Trophoblast cell (in vitro differentiated cells and primary cell): ENCODE measurements around the gene NAXD.

ENCODE experiments used
- DNase-seq, 2 donors: peaks; one replicate each; pipeline ENCODE4 v3.0.0-alpha.2; 2016
- H2AFZ ChIP-seq: 2 replicates; pipeline ENCODE4 v1.6.1; 2013; ENCODE audit warnings: low read length, moderate library complexity, mild to moderate bottlenecking; ENCODE audit not compliant: insufficient read depth, poor library complexity
- H2AK5ac ChIP-seq: 2 replicates; pipeline ENCODE4 v1.6.1; 2013; ENCODE audit warnings: mild to moderate bottlenecking, low read length
- H2BK120ac ChIP-seq: 2 replicates; pipeline ENCODE4 v1.6.1; 2013; ENCODE audit warnings: low read length, mild to moderate bottlenecking, moderate library complexity; ENCODE audit not compliant: insufficient read depth, poor library complexity
- H2BK12ac ChIP-seq: 2 replicates; pipeline ENCODE4 v1.6.1; 2013; ENCODE audit warnings: mild to moderate bottlenecking, low read length, moderate library complexity
- H2BK5ac ChIP-seq: 2 replicates; pipeline ENCODE4 v1.6.1; 2013; ENCODE audit warnings: low read length, low read depth, moderate library complexity, mild to moderate bottlenecking; ENCODE audit not compliant: poor library complexity
- H3K14ac ChIP-seq: 2 replicates; pipeline ENCODE4 v1.6.1; 2013; ENCODE audit warnings: mild to moderate bottlenecking, low read length
- H3K18ac ChIP-seq: 2 replicates; pipeline ENCODE4 v1.6.1; 2013; ENCODE audit warnings: mild to moderate bottlenecking, low read length
- H3K23ac ChIP-seq: 2 replicates; pipeline ENCODE4 v1.6.1; 2013; ENCODE audit warnings: low read length
- H3K27ac ChIP-seq: 2 replicates; pipeline ENCODE4 v1.5.1; 2013; ENCODE audit warnings: low read depth, mild to moderate bottlenecking, inconsistent platforms, low read length, moderate library complexity
- H3K27me3 ChIP-seq: 2 replicates; pipeline ENCODE4 v1.6.1; 2013; ENCODE audit warnings: inconsistent platforms, mild to moderate bottlenecking, low read length, moderate library complexity; ENCODE audit not compliant: insufficient read depth
- H3K36me3 ChIP-seq, 2 experiments: 1 replicate in 1 of 2; 2 replicates in 1 of 2; pipeline ENCODE4 v1.6.1; 2013; ENCODE audit warnings: low read length in 2 of 2, mild to moderate bottlenecking in 2 of 2, moderate library complexity in 1 of 2; ENCODE audit not compliant: insufficient read depth in 2 of 2, control insufficient read depth in 1 of 2
- H3K4ac ChIP-seq: 2 replicates; pipeline ENCODE4 v1.6.1; 2013; ENCODE audit warnings: low read depth, mild to moderate bottlenecking, low read length, moderate library complexity
- H3K4me1 ChIP-seq, 2 experiments: 1 replicate in 1 of 2; 2 replicates in 1 of 2; pipeline ENCODE4 v1.6.1; 2013; ENCODE audit warnings: low read length in 2 of 2, mild to moderate bottlenecking in 2 of 2, moderate library complexity in 1 of 2; ENCODE audit not compliant: insufficient read depth in 2 of 2, control insufficient read depth in 1 of 2
- H3K4me2 ChIP-seq: 2 replicates; pipeline ENCODE4 v1.6.1; 2013; ENCODE audit warnings: inconsistent platforms, mild to moderate bottlenecking, low read length, moderate library complexity
- H3K4me3 ChIP-seq: 2 replicates; pipeline ENCODE4 v1.5.1; 2013; ENCODE audit warnings: mild to moderate bottlenecking, low read depth, low read length, inconsistent platforms
- H3K79me1 ChIP-seq: one replicate; pipeline ENCODE4 v1.6.1; 2013; ENCODE audit warnings: low read length
- H3K79me2 ChIP-seq: 2 replicates; pipeline ENCODE4 v1.6.1; 2013; ENCODE audit warnings: low read length, mild to moderate bottlenecking; ENCODE audit not compliant: control insufficient read depth, insufficient read depth, poor library complexity
- H3K9ac ChIP-seq: 2 replicates; pipeline ENCODE4 v1.6.1; 2013; ENCODE audit warnings: mild to moderate bottlenecking, low read length
- H3K9me3 ChIP-seq: 2 replicates; pipeline ENCODE4 v1.6.1; 2013; ENCODE audit warnings: low read depth, mild to moderate bottlenecking, control low read depth, inconsistent platforms, low read length; ENCODE audit not compliant: insufficient read depth
- H4K12ac ChIP-seq: 2 replicates; pipeline ENCODE4 v1.6.1; 2013; ENCODE audit warnings: low read depth, mild to moderate bottlenecking, low read length, moderate library complexity
- H4K8ac ChIP-seq: 2 replicates; pipeline ENCODE4 v1.6.1; 2013; ENCODE audit warnings: low read depth, mild to moderate bottlenecking, low read length, moderate library complexity
- H4K91ac ChIP-seq: one replicate; pipeline ENCODE4 v1.6.1; 2013; ENCODE audit warnings: low read depth, mild to moderate bottlenecking, low read length, moderate library complexity
- WGBS: extraction: QIAGEN DNeasy Blood & Tissue Kit; methylation state at CpG from one replicate; pipeline ENCODE4 v1.1.7; 2013; ENCODE audit warnings: missing lambda C conversion rate; ENCODE audit not compliant: insufficient read length, insufficient coverage; ENCODE audit errors: extremely low coverage; 5-methylcytosine and 5-hydroxymethylcytosine counted together

The NAXD gene

GRCh38 chr13:110620596-110620995, 5.3 kb downstream of the NAXD start:
- no peak overlapping the region for H4K8ac ChIP-seq
- H4K12ac ChIP-seq = no peak overlapping the region
- H2BK5ac ChIP-seq = no peak overlapping the region
- H3K18ac ChIP-seq = no peak overlapping the region
- H3K27me3 ChIP-seq = no peaks in the 10 kb centered on the region
- H2AFZ ChIP-seq = no peak overlapping the region
- H3K9ac ChIP-seq = no peak overlapping the region
- no peak overlapping the region for H3K4ac ChIP-seq
- H3K36me3 ChIP-seq = peaks cover 19 to 24% of the 10 kb centered on the region in 2 experiments
- H3K14ac ChIP-seq = no peak overlapping the region
- no peaks in the 10 kb centered on the region for H3K9me3 ChIP-seq
- H3K4me2 ChIP-seq = no peak overlapping the region
- no peak for DNase-seq
- no peak overlapping the region for H3K4me3 ChIP-seq
- H3K79me1 ChIP-seq = peaks cover 6% of the 10 kb centered on the region
- H2AK5ac ChIP-seq = no peak overlapping the region
- H3K27ac ChIP-seq = no peak overlapping the region
- H3K79me2 ChIP-seq = peaks cover 26% of the 10 kb centered on the region
- peaks cover 5 to 6% of the 10 kb centered on the region in 2 experiments for H3K4me1 ChIP-seq
- H4K91ac ChIP-seq = no peak overlapping the region
- no peak overlapping the region for H2BK12ac ChIP-seq
- H2BK120ac ChIP-seq = no peak overlapping the region
- no peak overlapping the region for H3K23ac ChIP-seq
- no CpG with 5 or more reads among the region's 2 CpGs for WGBS

- H3K14ac ChIP-seq = no peak overlapping the region
- peaks cover 29% of the 10 kb centered on the region in 2 experiments for H3K4me1 ChIP-seq
- peaks cover 19% of the 10 kb centered on the region for H3K79me2 ChIP-seq
- no peak overlapping the region for H2AFZ ChIP-seq
- peak overlapping the region; percentile 8 for H3K4ac ChIP-seq
- WGBS = no CpG with 5 or more reads among the region's 41 CpGs
- H2AK5ac ChIP-seq = no peak overlapping the region
- no peak overlapping the region for H4K12ac ChIP-seq
- H2BK12ac ChIP-seq = no peak overlapping the region
- H3K36me3 ChIP-seq = peaks cover 20 to 21% of the 10 kb centered on the region in 2 experiments
- peak overlapping the region; percentile 48 for H3K18ac ChIP-seq
- DNase-seq = no peak
- no peak overlapping the region for H3K4me2 ChIP-seq
- H3K79me1 ChIP-seq = peaks cover 17% of the 10 kb centered on the region
- no peaks in the 10 kb centered on the region for H3K27me3 ChIP-seq
- no peak overlapping the region for H2BK120ac ChIP-seq
- peak overlapping the region; percentile 12 for H4K91ac ChIP-seq
- no peak overlapping the region for H3K4me3 ChIP-seq
- H2BK5ac ChIP-seq = no peak overlapping the region
- H4K8ac ChIP-seq = peak overlapping the region; percentile 5
- no peaks in the 10 kb centered on the region for H3K9me3 ChIP-seq
- H3K27ac ChIP-seq = no peak overlapping the region
- H3K23ac ChIP-seq = no peak overlapping the region
- no peak overlapping the region for H3K9ac ChIP-seq
Measured at GRCh38 chr13:110624766-110625756, 9.7 kb downstream of the NAXD start.

- H3K18ac ChIP-seq = no peak overlapping the region
- no peak overlapping the region for H4K12ac ChIP-seq
- no peak for DNase-seq
- peak overlapping the region; percentile 8 for H3K4ac ChIP-seq
- peaks cover 17% of the 10 kb centered on the region for H3K79me1 ChIP-seq
- H2AK5ac ChIP-seq = no peak overlapping the region
- H2BK12ac ChIP-seq = no peak overlapping the region
- no peak overlapping the region for H4K91ac ChIP-seq
- H3K14ac ChIP-seq = no peak overlapping the region
- H2AFZ ChIP-seq = no peak overlapping the region
- H3K23ac ChIP-seq = no peak overlapping the region
- H3K36me3 ChIP-seq = peaks cover 21 to 24% of the 10 kb centered on the region in 2 experiments
- no peaks in the 10 kb centered on the region for H3K9me3 ChIP-seq
- no peak overlapping the region for H3K9ac ChIP-seq
- H3K4me3 ChIP-seq = no peak overlapping the region
- no peak overlapping the region for H3K4me2 ChIP-seq
- no CpG with 5 or more reads among the region's 19 CpGs for WGBS
- no peak overlapping the region for H2BK5ac ChIP-seq
- H3K4me1 ChIP-seq = peaks cover 29% of the 10 kb centered on the region in 2 experiments
- no peak overlapping the region for H3K27ac ChIP-seq
- H4K8ac ChIP-seq = peak overlapping the region; percentile 5
- H2BK120ac ChIP-seq = no peak overlapping the region
- H3K27me3 ChIP-seq = no peaks in the 10 kb centered on the region
- H3K79me2 ChIP-seq = peaks cover 22% of the 10 kb centered on the region
Measured at GRCh38 chr13:110625771-110626321, 10.5 kb downstream of the NAXD start.

- no peak overlapping the region for H2BK120ac ChIP-seq
- H3K23ac ChIP-seq = no peak overlapping the region
- H3K4me3 ChIP-seq = no peak overlapping the region
- peak overlapping the region; percentile 1 for H3K14ac ChIP-seq
- H2BK5ac ChIP-seq = no peak overlapping the region
- H3K79me1 ChIP-seq = peaks cover 17% of the 10 kb centered on the region
- H2AFZ ChIP-seq = no peak overlapping the region
- no peaks in the 10 kb centered on the region for H3K27me3 ChIP-seq
- peaks cover 21 to 26% of the 10 kb centered on the region in 2 experiments for H3K36me3 ChIP-seq
- H3K27ac ChIP-seq = peak overlapping the region; percentile 43
- no peak overlapping the region for H2BK12ac ChIP-seq
- no peaks in the 10 kb centered on the region for H3K9me3 ChIP-seq
- H3K79me2 ChIP-seq = peaks cover 22% of the 10 kb centered on the region
- WGBS = no CpG with 5 or more reads among the region's 9 CpGs
- H2AK5ac ChIP-seq = peak overlapping the region; percentile 6
- peaks cover 29% of the 10 kb centered on the region in 2 experiments for H3K4me1 ChIP-seq
- no peak overlapping the region for H3K4ac ChIP-seq
- H3K18ac ChIP-seq = peak overlapping the region; percentile 34
- no peak overlapping the region for H3K4me2 ChIP-seq
- H3K9ac ChIP-seq = no peak overlapping the region
- no peak overlapping the region for H4K12ac ChIP-seq
- no peak for DNase-seq
- no peak overlapping the region for H4K91ac ChIP-seq
- H4K8ac ChIP-seq = no peak overlapping the region
Measured at GRCh38 chr13:110626521-110626920, 11.2 kb downstream of the NAXD start.
